Natural killer cell (primary cell): ENCODE data around the gene ZNF780B. TPM values are rescaled to one million over a fixed set of nuclear protein-coding genes. Genes with fewer than 3 reads are reported as not detected.

Experiments used
- ATAC-seq, 3 donors: fragments of 150-1000 bp in 2 of 3; fragments of 200-7000 bp in 1 of 3; cut with Tn5 transposase; 1 replicate in 1 of 3; 2 replicates in 2 of 3; pipeline ENCODE4 v1.10.0; 2021; ENCODE audit warnings: mild to moderate bottlenecking in 2 of 3, moderate library complexity in 2 of 3
- DNase-seq, 2 donors: peaks; one replicate each; pipeline versions ENCODE4 v3.0.0 to v3.0.0-alpha.2; 2013 to 2021; ENCODE audit warnings: mixed read lengths in 1 of 2
- H3K27ac ChIP-seq: one replicate; pipeline ENCODE4 v1.5.1; 2013; ENCODE audit warnings: mild to moderate bottlenecking, low read length
- H3K27me3 ChIP-seq: one replicate; pipeline ENCODE4 v1.6.1; 2013; ENCODE audit warnings: low read length; ENCODE audit not compliant: control insufficient read depth, insufficient read depth
- H3K36me3 ChIP-seq: one replicate; pipeline ENCODE4 v1.6.1; 2013; ENCODE audit warnings: low read length; ENCODE audit not compliant: control insufficient read depth, insufficient read depth
- H3K4me1 ChIP-seq: one replicate; pipeline ENCODE4 v1.6.1; 2013; ENCODE audit warnings: low read length; ENCODE audit not compliant: control insufficient read depth, insufficient read depth
- H3K4me3 ChIP-seq: one replicate; pipeline ENCODE4 v1.5.1; 2013; ENCODE audit warnings: low read length
- H3K9me3 ChIP-seq: one replicate; pipeline ENCODE4 v1.6.1; 2013; ENCODE audit warnings: low read length; ENCODE audit not compliant: control insufficient read depth, insufficient read depth
- H3K27ac Mint-ChIP-seq, 2 donors: one replicate each; pipeline ENCODE4 v1.8.0; 2022; ENCODE audit warnings: mild to moderate bottlenecking in 2 of 2, mixed read lengths in 2 of 2, moderate library complexity in 1 of 2
- H3K27me3 Mint-ChIP-seq, 2 donors: one replicate each; pipeline ENCODE4 v1.8.0; 2022; ENCODE audit warnings: low read depth in 2 of 2, mixed read lengths in 2 of 2
- H3K36me3 Mint-ChIP-seq: one replicate; pipeline ENCODE4 v1.8.0; 2022; ENCODE audit warnings: mixed read lengths
- H3K4me1 Mint-ChIP-seq, 2 donors: one replicate each; pipeline ENCODE4 v1.8.0; 2022; ENCODE audit warnings: mixed read lengths in 2 of 2
- H3K4me3 Mint-ChIP-seq: one replicate; pipeline ENCODE4 v1.8.0; 2022; ENCODE audit warnings: mild to moderate bottlenecking, moderate library complexity, mixed read lengths
- H3K9me3 Mint-ChIP-seq, 2 donors: one replicate each; pipeline ENCODE4 v1.8.0; 2022; ENCODE audit warnings: mixed read lengths in 2 of 2
- CTCF ChIP-seq: fragments of 200-600 bp; IDR thresholded peaks from one replicate; pipeline ENCODE4 v1.8.0; 2022; ENCODE audit warnings: antibody characterized with exemption
- WGBS: methylation state at CpG from one replicate; pipeline ENCODE4 v1.1.7; 2013; ENCODE audit warnings: missing lambda C conversion rate; ENCODE audit not compliant: insufficient coverage; 5-methylcytosine and 5-hydroxymethylcytosine counted together
- intact Hi-C: fragments of 100-400 bp; cut with micrococcal nuclease; formaldehyde crosslinking; loops from one replicate; pipeline ENCODE4 v1.14.2; 2022
- total RNA-seq, 4 donors: library from RNA; stranded (reverse); fragments of 120-200 nt in 1 of 4; gene quantifications; one replicate each; pipeline versions ENCODE4 v1.2.3 to v1.2.4, GENCODE V29; 2013 to 2022

The ZNF780B gene
- total RNA-seq, 3 donors from 2014 or later (not counting 1 experiment from before 2014, with no cell fraction given) = 14.1 to 19.2 (median 17.2) TPM

DNA sequence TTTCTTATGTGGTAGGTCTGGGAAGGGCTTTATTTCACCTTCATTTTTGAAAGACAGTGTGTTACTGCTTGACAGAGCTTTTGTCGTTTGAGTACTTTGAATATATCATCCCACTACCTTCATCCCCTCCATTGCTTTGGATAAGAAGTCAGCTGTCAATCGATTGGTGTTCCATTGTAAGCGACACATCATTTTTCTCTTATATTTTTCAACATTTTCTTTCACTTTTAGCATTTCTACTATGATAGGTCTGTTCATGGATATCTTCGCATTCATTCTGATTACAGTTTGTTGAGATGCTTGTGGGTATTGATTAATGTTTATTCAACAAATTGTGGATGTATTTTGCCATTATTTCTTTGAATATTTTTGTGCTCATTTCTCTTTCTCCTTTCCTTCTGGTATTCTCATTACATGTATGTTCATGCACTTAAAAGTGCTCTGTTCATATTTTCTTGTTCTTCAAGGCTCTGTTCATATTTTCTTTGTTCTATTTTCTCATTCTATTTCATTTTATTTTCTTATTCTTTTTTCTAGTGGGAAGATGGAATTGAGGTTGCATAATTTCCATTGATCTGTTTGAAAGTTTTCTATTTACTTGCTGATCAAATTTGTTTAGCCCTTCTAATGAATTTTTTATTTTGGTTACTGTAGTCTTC lies 30.0 kb downstream of the ZNF780B start:
- Mint-ChIP-seq H3K9me3 (peaks cover 15 to 36% of the 10 kb centered on the region in 2 donors), H3K4me3 (no peak overlapping the region), H3K27ac (no peak overlapping the region), H3K27me3 (no peaks in the 10 kb centered on the region), H3K36me3 (peaks cover 43% of the 10 kb centered on the region), H3K4me1 (no peaks in the 10 kb centered on the region)
- Histone ChIP-seq H3K4me1 (no peaks in the 10 kb centered on the region), H3K36me3 (no peaks in the 10 kb centered on the region), H3K4me3 (no peak overlapping the region), H3K27ac (no peak overlapping the region), H3K9me3 (peaks cover 52% of the 10 kb centered on the region), H3K27me3 (no peaks in the 10 kb centered on the region)
- no peak for TF ChIP-seq CTCF
- 98% methylated on average over 3 of the region's 4 CpGs for WGBS
- DNase-seq (no peak), ATAC-seq (no peak)
- intact Hi-C loops = no loop called here

GRCh38 chr19:40023969-40024368 lies 32.1 kb downstream of the ZNF780B start:
- DNase-seq = no peak
- intact Hi-C loops = no loop called here
- H3K9me3 Mint-ChIP-seq = peaks cover 15 to 32% of the 10 kb centered on the region in 2 donors
- Histone ChIP-seq H3K4me3 (no peak overlapping the region), H3K4me1 (no peaks in the 10 kb centered on the region), H3K9me3 (peaks cover 44% of the 10 kb centered on the region), H3K27ac (no peak overlapping the region), H3K27me3 (no peaks in the 10 kb centered on the region), H3K36me3 (no peaks in the 10 kb centered on the region)
- peaks cover 38% of the 10 kb centered on the region for H3K36me3 Mint-ChIP-seq
- 89% methylated on average over 3 of the region's 3 CpGs for WGBS
- H3K4me1 Mint-ChIP-seq = no peaks in the 10 kb centered on the region
- no peak overlapping the region for H3K27ac Mint-ChIP-seq
- no peak for TF ChIP-seq CTCF
- H3K4me3 Mint-ChIP-seq = no peak overlapping the region
- ATAC-seq = no peak
- no peaks in the 10 kb centered on the region for H3K27me3 Mint-ChIP-seq

DNA sequence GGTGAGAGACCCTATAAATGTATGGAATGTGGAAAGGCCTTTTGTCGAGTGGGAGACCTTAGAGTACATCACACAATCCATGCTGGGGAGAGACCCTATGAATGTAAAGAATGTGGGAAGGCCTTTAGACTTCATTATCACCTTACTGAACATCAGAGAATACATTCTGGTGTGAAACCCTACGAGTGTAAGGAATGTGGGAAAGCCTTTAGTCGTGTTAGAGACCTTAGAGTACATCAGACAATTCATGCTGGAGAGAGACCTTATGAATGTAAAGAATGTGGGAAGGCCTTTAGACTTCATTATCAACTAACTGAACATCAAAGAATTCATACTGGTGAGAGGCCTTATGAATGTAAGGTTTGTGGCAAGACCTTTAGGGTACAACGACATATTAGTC lies 42.0 kb downstream of the ZNF780B start:
- intact Hi-C loops = no loop called here
- Histone ChIP-seq H3K36me3 (peaks cover 15% of the 10 kb centered on the region), H3K27ac (no peak overlapping the region), H3K4me1 (no peaks in the 10 kb centered on the region), H3K27me3 (no peaks in the 10 kb centered on the region), H3K9me3 (peaks cover 17% of the 10 kb centered on the region), H3K4me3 (no peak overlapping the region)
- TF ChIP-seq CTCF = no peak
- H3K27ac Mint-ChIP-seq = no peak overlapping the region
- H3K27me3 Mint-ChIP-seq = no peaks in the 10 kb centered on the region
- H3K9me3 Mint-ChIP-seq = peaks cover 0 to 23% of the 10 kb centered on the region in 2 donors
- no peaks in the 10 kb centered on the region for H3K4me1 Mint-ChIP-seq
- peaks cover 51% of the 10 kb centered on the region for H3K36me3 Mint-ChIP-seq
- no peak for ATAC-seq
- WGBS = 90% methylated on average over 2 of the region's 4 CpGs
- DNase-seq = no peak
- no peak overlapping the region for H3K4me3 Mint-ChIP-seq

- Mint-ChIP-seq H3K27ac (no peak overlapping the region), H3K9me3 (peaks cover 0 to 18% of the 10 kb centered on the region in 2 donors), H3K27me3 (no peaks in the 10 kb centered on the region), H3K4me3 (no peak overlapping the region), H3K36me3 (peaks cover 59% of the 10 kb centered on the region), H3K4me1 (no peaks in the 10 kb centered on the region)
- TF ChIP-seq CTCF = no peak
- intact Hi-C loops = no loop called here
- Histone ChIP-seq H3K9me3 (peaks cover 3% of the 10 kb centered on the region), H3K4me1 (no peaks in the 10 kb centered on the region), H3K4me3 (no peak overlapping the region), H3K27me3 (no peaks in the 10 kb centered on the region), H3K27ac (no peak overlapping the region), H3K36me3 (peaks cover 41% of the 10 kb centered on the region)
- ATAC-seq = no peak
- no peak for DNase-seq
Measured at GRCh38 chr19:40009674-40010073, 46.4 kb downstream of the ZNF780B start.
